HK-2 (cell line): ENCODE measurements around the gene CSNK1G2.

ENCODE experiments used
- DNase-seq: peaks from one replicate; pipeline ENCODE4 v3.0.0-alpha.2; 2018; ENCODE audit not compliant: unreplicated experiment

Gene CSNK1G2

DNA sequence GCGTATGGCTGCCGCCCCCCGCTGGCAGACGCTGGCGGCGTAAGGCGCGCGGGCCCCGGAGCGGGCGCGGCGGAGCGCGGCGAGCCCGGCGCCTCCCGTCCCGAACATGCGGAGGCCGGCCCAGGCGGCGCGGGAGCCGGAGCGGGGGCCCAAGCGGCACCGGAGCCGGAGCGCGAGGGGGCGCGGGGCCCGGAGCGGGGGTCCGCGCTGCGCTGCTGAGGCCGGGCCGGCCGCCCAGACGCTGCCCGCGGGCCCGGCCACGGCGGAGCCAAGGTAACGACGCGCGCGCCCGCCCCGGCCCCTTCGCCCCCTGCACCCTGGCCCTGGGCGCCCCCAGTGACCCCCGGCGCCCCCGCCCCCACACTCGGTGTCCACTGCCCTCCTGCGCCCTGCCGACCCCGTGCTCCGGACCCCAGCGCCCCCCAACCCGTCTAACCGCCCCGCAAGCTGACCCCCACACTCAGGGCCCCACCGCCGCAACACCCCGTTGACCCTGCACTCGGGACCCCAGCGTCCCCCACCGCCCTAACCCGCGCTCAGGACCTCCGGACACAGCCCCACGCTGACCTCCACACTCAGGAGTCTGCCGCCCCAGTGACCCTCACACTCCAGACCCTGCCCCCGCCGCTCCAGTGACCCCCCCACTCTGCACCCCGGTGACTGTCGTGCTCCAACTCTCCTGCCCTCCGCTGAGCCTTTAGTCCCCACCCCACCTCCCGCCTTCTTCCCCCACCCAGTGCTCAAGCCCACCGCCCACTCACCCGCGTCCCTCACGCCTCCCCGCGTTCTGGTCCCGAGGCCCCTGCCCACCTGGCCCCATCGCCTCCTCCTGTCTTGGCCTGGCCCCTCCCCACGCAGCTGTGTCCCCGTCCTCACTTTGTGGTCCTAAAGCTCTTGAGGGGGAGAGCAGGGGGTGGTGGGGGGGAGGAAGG is at the start of gene CSNK1G2:
TSS of gene CSNK1G2 (plus strand) at position 27 of the 932 bp plus-strand sequence. CDS start 28,601 bp downstream, outside the sequence.
- DNase-seq = peak; percentile 30

DNA sequence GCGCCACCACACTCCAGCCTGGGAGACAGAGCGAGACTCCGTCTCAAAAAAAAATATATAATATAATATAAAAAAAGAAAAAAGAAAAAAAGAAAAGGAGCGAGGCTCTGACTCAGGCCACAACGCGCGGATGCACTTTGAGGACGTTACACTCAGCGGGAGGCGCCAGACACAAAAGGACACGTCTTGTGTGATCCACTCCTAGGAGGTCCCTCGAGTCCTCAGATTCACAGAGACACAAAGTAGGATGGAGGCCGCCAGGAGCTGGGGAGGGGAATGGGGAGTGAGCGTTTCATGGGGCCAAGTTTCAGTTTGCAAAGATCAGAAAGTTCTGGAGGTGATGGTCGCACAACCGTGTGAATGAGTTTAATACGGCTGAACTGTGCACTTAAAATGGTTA is 47.2 kb upstream of the CSNK1G2 start:
- no peak for DNase-seq

DNA sequence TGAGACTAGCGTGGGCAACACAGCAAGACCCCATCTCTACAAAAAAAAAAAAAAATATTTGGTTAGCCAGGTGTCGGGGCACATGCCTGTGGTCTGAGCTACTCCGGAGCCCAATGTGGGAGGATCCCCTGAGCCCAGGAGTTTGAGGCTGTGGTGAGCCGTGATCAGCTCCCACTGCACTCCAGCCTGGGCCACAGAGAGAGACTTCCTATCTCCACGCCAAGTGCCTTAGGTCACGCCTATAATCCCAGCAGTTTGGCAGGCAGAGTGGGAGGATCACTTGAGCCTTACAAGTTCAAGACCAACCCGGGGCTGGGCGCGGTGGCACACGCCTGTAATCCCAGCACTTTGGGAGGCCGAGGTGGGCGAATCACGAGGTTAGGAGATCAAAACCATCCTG is 44.5 kb upstream of the CSNK1G2 start:
- no peak for DNase-seq

DNA sequence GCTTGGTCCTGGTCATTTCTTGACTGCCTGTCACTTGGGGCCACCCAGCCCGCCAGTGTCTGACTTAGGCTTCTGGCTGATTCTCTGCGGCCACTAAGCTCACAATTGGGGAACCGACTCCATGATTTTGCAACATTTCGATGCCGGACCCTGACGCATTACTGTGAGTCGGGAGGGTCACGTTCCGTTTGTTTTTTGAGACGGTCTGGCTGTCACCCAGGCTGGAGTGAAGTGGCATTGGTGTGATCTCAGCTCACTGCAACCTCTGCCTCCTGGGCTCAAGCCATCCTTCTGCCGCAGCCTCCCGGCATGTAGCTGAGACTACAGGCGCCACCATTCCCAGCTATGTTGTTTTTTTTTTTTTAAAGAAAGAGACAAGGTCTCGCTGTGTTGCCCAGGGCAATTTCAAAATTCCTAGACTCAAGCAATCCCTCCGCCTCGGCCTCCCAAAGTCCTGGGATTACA is 39.0 kb upstream of the CSNK1G2 start:
- no peak for DNase-seq

DNA sequence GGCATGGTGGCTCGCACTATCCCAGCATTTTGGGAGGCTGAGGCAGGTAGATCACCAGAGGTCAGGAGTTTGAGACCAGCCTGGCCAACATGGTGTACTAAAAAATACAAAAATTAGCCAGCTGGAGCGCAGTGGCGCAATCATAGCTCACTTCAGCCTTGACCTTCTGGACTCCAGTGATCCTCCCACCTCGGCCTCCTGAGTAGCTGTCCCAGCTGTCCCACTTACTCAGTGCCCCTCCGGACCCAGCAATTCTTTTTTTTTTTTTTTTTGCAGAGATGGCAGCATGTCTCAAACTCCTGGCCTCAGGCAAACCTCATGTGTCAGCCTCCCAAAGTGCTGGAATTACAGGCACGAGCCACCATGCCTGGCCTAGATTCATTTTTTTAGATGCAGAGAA is 38.0 kb upstream of the CSNK1G2 start:
- DNase-seq = no peak

DNA sequence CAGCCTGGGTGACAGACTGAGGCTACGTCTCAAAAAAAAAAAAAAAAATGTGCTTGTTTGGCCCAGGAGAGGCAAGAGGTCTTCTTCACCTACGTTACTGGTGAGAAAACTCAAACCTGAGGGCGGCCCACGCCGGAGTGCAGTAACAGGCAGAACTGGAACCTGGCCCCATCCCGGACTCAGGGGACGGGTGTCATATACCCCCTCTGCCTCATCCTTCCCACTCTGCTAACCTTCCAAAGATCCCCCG is 36.2 kb upstream of the CSNK1G2 start:
- DNase-seq = no peak

DNA sequence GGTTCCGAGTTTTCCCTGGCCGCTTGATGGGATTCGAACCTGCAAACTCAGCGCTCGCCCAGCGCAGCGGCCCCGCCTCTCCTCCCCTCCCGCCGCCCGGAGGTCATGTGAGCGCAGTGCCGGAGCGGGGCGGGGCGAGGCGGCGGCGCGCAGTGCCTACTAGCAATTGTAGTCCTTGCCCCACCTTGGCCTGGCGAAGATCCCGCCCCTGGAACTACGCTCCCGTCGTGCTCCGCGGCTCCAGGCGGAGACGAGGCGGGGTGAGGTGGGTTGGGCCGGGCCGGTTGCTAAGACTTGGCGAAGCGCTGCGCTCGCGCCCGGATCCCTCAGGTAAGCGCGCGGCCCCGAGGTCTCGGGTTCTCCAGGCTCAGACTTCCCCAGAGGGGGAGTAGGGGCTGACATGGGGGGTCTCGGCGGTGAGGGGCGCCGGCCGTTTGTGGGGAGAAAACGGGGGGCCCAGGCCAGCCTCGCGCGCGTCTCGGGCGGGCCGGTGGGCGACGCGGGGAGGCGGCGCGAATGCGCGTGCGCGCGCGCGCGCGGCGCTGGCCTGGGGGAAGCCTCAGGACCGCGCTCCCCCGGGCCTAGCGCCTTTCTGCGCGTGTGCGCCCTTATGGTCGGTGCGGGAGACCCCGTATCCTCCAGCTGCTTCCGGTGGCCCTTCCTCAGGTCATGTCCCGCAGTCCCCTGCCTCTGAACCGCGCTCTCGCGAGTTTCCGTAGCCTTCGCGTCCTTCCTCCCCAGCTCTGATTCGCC is 35.7 kb upstream of the CSNK1G2 start, which contains the start of the genes ADAT3 and SCAMP4:
TSS of gene ADAT3 (plus strand) at position 290 of the 753 bp plus-strand sequence. CDS start 6,649 bp downstream, outside the sequence.
TSS of gene SCAMP4 (plus strand) at position 290 of the 753 bp plus-strand sequence. CDS start 9,621 bp downstream, outside the sequence.
- peak; percentile 98 for DNase-seq

DNA sequence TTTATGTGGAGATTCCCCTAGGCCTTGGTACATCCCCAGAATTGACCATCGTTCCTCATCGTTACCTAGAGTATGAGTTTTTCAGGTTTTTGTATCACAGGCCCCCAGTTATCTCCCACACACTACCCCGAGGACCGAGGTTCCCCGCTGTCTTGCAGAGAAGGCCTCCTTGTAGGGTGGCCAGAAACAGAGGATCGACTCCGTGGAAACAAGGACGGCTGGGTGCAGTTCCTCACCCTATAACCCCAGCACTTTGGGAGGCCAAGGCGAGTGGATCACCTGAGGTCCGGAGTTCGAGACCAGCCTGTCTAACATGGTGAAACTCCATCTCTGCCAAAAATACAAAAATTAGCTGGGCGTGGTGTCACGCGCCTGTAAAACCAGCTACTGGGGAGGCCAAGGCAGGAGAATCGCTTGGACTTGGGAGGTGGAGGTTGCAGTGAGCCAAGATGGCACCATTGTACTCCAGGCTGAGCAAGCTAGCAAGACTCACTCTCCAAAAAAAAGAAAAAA is 35.1 kb upstream of the CSNK1G2 start:
- DNase-seq = no peak

DNA sequence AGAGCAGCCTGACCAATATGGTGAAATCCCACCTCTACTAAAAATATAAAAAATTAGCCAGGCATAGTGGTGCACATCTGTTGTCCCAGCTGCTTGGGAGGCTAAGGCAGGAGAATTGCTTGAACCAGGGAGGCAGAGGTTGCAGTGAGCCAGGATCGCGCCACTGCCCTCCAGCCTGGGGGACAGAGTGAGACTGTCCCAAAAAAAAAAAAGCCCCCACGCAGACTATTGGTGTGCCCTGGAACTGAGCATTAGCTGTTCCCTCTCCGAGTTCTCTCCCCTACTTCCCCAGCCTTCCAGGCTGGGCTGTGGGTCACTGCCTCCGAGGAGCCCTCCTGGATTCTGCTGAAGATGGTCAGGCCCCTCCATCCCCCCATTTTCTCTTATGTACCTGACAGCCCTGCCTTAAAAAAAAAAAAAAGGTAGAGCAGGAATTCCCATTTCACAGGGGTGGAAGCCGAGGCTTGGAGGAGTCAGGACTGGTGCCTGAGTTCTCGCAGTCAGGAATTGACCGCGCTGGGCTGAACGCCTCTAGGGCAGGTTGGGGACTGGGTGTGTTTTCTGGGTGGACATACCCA is 33.9 kb upstream of the CSNK1G2 start:
- DNase-seq = no peak

DNA sequence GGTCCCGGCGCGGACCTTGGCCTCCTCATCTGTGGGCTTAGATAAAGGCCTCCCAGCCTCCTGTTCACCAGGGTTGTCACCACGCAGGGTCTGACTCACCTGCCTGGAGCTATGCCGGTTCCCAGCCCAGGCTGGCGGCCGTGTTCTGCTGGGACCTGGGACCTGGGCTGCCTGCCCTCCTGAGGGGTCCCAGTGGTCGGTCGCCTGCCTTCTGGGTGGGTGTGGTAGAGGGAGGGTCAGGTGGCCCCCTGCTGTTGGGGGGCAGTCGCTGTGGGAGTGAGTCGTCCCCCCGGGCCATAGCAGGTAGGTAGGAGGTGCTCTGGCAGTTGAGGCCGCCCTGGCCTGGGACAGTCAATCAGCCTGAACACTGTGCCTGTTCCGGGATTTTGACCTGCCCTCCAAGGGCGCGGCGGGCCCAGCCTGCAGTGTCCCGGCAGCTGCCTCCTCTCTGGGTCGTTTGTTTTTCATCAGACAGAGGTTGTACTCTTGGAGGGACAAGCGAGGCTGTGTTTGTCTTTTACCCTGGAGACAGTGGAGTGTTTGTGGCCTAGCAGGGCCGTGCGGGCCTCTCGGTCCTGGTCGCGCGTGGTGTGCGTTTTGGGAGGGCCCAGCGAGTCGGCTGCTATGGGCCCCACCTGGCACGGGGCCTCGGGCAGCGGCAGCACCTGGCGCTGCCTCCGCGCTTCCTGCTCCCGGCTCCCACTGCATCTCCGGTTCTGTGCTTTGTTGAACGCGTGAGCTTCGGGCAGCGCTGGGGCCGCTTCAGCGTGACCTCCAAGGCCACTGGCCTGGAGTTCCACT is 33.2 kb upstream of the CSNK1G2 start:
- DNase-seq = no peak

DNA sequence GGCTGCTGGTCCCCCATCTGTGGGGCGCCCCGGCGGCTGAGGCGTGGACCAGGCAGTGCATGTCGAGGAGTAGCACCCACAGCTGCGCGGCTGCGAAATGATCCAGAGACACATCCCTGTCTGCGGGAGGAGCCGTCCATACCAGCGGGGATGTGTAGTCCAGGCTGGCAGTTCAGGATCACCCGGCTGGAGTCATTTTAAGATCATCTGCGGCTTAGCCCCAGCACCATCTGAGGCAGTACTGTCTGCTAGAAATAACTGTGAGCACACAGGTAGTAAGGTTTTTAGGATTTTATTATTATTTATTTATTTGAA is 32.7 kb upstream of the CSNK1G2 start:
- DNase-seq = no peak

DNA sequence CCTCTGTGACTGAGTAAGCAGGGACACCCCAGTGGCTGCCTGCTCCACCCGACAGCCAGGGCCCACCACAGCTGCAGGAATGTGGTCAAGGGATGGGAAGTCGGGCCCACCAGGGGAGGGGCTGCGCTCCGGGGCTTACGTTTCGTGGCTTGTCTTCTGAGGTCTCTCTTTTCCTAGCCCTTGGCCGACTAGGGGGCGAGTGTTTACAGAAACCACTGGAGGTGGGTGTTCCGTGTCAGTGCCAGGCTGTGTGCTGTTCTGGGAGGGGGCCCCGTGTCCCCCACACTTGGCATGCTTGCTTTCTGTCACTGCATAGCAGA is 31.3 kb upstream of the CSNK1G2 start:
- DNase-seq = no peak

DNA sequence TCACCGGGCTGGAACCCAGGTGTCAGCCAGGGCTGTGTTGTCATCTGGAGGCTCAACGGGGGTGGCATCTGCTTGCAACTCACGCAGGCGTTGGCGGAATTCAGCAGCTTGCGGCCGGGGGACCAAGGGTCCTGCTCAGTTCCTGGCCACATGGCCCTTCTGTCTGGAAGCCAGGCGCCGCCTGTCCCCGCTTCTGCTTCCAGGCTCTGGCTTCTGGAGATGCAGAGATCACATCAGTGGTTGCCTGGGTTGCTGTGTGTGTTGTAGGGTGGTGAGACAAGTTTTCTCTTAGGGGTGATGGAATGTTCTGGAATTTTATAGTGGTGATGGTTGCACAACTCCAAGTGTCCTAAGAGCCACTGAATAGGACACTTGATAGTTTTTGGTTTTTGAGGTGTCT is 30.8 kb upstream of the CSNK1G2 start:
- no peak for DNase-seq

DNA sequence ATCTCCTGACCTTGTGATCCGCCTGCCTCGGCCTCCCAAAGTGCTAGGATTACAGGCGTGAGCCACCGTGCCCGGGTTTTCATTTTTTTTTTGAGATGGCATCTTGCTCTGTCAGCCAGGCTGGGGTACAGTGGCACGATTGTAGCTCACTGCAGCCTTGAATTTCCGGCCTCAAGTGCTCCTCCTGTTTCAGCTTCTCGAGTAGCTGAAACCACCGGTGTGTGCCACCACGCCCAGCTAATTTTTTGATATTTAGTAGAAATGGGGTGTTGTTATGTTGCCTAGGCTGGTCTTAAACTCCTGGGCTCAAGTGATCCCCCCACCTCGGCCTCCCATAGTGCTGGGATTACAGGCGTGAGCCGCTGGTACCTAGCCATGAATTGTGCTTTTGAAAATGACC is 29.9 kb upstream of the CSNK1G2 start:
- no peak for DNase-seq

DNA sequence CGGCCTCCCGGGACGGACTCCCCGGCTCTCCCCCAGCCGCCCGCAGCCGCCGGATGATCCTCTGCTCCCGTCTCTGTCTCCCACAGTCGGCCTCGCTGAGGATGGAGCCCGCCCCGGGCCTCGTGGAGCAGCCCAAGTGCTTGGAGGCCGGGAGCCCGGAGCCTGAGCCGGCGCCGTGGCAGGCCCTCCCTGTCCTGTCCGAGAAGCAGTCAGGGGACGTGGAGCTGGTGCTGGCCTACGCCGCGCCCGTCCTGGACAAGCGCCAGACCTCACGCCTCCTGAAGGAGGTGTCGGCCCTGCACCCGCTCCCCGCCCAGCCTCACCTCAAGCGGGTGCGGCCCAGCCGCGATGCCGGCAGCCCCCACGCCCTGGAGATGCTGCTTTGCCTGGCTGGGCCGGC is 29.0 kb upstream of the CSNK1G2 start:
- no peak for DNase-seq

DNA sequence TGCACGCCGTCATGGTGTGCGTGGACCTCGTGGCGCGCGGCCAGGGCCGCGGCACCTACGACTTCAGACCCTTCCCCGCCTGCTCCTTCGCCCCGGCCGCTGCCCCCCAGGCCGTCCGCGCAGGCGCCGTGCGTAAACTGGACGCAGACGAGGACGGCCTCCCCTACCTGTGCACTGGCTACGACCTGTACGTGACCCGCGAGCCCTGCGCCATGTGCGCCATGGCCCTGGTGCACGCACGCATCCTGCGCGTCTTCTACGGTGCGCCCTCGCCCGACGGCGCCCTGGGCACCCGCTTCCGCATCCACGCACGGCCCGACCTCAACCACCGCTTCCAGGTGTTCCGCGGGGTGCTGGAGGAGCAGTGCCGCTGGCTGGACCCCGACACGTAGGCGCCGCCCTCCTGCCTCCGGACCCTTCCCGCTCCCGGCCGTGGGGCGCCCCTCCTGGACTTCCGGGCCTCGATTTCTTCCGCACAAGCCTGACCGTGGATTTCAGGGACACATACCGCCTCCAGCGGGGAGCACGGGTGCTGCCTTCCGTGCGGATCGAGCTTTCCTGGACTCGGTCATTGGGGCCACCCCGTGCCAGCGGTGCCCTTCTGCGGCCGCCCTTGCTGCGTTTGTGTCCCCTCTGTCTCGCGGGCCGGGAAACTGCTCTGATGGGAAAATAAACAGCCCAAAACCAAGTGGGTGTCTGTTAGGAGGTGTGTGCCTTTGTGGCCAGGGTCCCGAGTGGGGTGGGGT is 28.0 kb upstream of the CSNK1G2 start:
- no peak for DNase-seq

DNA sequence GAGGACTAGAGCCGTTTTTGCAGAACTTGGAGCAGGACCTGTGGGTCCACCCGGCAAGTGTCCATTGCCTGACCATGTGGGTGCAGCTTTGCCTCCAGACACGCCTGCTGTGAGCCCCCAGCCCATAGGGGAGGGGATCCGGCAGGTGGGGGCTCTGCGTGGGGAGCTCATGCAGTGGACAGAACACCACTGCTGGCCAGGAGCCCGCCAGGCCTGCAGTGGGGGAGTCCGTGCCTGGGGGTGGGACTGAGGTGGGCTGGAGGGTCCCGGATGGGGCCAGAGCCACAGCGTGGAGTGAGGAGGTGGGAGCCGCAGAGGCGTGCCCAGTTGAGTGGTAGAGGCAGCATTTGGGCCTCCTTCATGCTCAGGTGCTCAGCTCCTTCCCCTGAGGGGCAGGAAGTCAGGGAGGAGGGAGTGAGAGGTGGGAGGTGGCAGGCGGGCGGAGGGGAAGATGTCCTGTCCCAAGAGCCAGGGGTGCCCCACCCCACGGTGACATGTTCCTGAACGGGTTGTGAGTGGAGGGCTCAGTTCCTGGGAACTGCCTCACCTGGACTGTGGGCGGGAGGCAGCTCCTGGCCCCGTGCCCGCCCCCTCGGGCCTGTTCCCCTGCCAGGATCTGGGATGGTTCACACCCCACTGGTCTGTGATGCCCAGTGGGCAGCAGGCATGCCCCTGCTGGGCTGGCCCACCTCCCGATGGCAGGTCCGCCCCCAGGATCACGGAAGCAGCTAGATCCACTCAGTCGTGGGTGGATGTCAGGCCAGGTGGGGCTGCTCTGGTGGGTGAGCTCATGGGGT is 27.0 kb upstream of the CSNK1G2 start:
- no peak for DNase-seq

DNA sequence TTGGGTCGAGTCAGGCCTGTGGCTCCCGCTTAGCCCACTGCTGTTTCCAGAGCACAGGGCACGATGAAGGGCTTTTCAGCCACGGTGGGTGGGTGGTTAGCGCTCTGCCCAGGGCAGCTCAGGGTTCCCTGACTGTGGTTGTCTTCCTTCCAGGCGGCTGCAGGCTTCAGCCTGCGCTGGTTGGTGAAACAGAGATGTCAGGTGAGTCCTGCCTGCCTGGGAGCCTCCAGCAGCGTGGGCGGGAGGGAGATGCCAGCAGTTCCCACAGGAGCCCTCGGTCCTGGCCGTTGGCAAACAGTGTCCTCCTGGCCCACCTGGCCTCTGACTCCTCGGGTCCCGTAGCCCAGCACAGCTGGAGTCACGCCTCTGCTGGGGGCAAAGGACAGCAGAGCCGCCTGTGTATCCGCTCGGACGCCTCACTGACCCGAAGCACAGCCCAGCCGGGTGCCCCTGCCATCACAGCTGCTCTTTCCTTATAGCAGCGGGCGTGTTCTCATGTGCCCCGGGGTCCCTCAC is 26.1 kb upstream of the CSNK1G2 start:
- no peak for DNase-seq

DNA sequence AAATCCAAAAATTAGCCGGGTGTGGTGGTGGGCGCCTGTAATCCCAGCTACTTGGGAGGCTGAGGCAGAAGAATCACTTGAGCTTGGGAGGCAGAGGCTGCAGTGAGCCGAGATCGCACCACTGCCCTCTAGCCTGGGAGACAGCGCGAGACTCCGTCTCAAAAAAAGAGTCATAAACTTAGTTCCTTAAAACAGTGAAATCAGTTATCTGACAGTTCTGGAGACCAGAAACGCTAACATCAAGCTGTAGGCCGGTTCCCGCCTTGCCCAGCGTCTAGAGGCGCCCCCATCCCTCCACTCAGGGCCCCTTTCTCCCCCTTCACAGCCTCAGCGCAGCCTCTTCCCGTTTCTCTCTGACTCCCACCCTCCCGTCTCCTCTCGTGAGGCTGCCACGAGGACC is 23.8 kb upstream of the CSNK1G2 start:
- no peak for DNase-seq

DNA sequence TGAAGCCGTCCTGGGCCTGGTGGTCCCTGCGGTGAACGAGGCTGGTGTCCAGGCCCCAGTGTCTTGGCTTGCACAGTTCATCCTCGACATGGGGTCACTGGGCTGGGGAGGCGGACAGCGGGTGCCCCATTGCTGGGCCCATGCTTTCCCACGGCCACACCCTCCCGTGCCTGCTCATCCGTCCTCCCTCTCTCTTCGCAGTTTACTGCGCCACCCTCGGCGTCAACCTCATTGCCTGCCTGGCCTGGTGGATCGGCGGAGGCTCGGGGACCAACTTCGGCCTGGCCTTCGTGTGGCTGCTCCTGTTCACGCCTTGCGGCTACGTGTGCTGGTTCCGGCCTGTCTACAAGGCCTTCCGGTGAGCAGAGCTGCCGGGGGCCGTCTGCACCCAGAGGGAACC is 23.0 kb upstream of the CSNK1G2 start:
- DNase-seq = no peak
